Endothelial cell of hepatic sinusoid (primary cell): ENCODE measurements around the gene CAMK1D.
"Not testable (repeated sequence)": the region's sequence is repeated elsewhere in the genome, so short reads cannot be mapped to it uniquely, and the experiment has no call there.

ENCODE experiments used
- in situ Hi-C: cut with HindIII; loops from 2 replicates; pipeline ENCODE4 v1.10.0; 2017; ENCODE audit warnings: low sequenced_read_pairs

Gene CAMK1D

DNA sequence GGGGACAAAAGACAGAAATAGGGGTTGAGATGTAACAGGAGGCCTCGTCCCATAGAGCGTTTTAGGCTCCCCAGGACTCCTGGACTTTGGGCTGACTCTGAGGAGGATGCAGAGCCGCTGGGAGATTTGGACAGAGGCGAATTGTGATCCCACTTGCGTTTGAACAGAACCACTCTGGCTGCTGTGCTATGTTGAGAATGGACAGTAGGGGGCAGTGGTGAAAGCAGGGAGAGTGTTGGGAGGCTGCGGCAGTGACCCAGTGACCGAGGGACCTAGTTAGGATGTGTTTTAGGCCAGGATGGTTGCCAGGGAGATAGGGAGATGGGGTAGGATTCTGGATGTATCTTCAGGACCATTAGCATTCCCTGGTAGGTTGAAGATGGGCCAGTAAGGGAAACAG, 380.5 kb downstream of the CAMK1D start:
- in situ Hi-C loops = no loop called here

DNA sequence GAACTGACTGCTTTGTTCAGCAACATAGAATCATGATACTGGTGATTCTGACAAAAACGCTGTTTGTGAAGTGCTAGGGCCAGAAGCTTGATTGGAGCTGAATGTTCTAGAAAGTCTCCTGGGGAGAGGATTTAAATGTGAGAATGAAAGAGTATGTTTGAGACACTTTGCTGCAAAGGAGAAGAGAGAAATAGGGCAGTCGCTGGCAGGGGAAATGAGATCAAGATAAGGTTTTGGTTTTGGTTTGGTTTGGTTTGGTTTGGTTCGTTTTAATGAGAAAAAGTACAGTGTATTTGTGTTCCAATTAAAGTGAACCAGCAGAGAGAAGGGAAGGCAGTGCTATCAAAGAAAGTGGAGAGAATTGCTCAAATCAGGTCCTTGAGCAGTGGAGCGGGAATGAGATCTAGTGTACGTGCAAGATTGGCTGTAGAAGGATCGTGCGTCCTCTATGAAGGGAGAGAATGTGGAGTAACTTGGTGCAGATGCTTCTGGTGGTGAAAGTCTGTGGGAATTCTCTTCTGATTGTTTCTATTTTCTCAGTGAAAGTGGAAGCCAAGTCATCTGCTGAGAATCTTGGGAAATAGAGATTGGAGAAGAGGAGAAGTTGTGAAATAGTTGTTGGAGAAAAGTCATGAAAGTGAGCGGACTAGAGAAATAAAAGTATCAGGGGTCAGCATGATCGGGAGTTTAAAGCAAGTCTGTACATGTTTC, 381.6 kb downstream of the CAMK1D start:
- in situ Hi-C loops = no loop called here

DNA sequence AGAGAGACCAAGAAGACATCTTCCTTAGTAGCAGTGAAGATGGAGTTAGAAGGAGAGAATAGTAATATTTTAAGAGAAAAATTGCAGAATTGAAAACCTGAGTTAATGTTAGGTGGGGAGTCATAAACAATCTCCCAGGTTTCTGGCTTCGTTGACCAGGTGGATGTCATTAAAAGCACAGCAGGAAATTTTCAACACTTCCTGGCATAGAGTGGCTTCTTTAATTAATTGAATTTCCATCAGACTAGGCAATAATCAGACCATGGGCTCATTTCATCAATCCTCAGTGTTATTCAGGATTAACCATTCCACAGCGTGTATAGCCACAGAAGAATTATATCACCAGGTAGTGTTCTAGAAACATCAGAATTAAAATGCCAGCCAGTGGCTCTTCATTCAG, 383.9 kb downstream of the CAMK1D start:
- in situ Hi-C loops = no loop called here

DNA sequence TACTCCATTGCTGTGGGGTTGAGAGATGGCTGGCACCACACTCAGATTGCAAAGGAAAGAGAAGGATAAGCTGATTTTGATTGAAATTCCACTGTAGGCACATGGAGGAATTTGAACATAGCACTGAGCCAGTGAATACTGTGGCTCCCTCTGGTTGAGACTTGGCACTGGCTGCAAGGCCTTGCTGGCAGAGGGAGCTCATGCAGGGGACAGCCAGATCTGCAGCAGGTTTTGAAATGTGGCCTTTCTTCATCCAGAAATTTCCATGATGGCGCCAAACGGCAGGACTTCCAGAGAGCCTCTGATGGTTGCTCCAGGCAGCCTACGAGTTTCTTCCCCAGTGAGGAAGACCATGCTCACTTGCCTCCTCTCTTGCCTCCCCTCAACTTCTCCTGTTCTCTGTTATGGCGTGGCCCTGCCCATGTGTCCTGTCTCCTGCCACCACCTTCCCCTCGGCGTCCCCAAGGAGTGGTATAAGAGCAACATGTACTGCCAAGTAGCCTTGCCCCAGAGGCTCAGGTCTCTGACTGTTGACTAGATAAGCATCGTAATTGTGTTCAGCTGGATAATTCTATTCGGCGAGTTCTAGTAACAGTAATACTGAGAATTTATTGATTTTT, 386.6 kb downstream of the CAMK1D start:
- in situ Hi-C loops = no loop called here

DNA sequence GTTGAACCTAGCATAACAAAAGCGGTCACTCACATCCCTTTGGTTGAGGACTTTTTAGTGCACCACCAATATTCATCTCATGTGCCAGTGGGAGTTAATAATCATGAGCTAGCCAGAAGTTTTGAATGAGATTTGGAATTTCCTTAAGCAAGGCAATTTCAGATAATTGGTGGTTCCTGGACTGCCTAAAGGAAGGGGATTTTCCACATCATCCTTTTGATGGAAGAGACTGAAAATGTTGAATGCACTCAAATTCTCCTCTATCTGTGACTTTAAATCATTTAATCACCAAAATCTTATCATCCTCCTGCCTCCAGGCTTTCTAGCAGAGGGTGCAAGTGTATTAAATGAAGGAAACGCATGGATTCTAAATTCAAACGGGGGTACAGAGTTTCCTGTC, 391.5 kb downstream of the CAMK1D start:
- in situ Hi-C loops = no loop called here

DNA sequence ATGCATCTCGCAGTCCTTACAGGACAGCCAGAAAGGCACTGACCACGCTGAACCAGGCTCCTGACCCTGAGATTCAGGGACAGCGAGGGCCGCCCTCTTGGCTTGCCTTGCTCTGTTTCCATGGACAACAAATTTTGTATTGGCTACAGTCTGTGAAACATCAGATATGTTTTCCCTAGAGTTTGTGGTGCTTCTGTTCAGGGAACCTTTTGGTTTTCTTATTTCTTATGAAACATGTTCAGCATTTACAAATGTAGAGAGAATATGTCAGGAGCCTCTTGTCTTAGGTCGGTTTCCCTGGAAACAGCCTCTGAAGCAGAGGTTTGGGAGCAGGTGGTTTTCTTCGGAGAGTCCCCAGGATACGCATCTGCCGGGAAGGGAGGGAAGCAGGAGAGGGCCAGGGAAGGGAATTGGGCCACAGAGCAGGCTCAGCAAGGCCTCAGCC, 392.0 kb downstream of the CAMK1D start:
- in situ Hi-C loops = no loop called here

DNA sequence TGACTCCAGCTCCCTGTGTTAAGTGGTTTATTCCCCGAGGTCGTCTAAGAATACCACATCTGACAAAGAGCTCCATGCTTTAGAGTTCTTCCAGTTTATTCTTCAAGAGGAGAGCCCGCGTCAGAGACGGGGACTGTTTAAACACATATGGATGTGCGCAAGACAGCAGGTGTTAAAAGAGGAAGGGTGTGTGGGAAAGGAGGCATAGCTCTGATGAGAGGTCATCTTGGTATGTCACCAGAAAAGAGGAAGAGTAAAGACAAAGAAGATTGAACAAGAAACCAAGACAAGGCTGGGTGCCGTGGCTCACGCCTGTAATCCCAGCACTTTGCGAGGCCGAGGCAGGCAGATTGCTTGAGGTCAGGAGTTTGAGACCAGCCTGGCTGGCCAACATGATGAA, 393.4 kb downstream of the CAMK1D start:
- in situ Hi-C loops = no loop called here

DNA sequence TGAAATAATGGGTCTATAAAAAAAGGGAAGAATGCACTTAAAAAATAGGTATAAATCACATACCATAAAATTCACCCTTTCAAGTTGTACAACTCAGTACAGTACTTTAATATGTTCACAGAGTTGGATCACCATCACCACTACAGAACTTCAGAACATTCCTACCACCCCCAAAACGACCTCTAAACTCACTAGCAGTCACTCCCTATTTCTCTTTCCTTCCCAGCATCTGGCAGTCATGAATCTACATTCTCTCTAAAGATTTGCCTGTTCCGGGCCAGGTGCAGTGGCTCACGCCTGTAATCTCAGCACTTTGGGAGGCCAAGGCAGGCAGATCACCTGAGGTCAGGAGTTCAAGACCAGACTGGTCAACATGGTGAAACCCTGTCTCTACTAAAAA, 394.1 kb downstream of the CAMK1D start:
- in situ Hi-C loops = not testable (repeated sequence)

DNA sequence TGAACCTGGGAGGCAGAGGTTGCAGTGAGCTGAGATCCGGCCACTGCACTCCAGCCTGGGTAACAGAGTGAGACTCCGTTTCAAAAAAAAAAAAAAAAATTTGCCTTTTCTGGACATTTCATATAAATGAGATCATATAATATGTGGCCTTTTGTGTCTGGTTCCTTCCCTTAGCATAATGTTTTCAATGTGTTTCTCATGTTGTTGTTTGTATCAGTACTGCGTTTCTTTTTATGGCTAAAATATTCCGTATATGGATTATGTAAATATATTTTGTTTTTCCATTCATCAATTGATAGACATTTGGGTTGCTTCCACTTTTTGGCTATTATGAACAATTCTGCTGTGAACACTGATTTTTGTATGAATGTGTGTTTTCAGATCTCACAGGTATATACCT, 394.6 kb downstream of the CAMK1D start:
- in situ Hi-C loops = no loop called here

DNA sequence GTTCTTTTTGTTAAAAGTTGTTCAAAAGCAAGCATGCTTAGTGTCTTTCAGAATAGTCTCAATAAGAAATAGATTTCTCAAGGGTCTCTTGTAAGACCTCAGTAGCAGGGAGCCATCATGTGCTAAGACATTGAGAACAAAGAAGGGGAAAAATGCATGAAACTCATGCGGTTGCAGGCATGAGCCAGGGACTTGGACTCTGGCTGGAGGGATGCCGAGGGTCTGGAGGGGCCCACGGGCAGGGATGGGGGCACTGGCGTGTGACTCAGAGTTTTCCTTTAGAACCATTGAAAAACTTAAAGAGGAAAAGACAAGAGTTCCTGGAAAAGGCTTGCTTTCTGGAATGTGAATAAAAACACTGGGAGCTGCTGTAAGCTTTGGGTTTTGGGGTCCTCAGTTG, 398.8 kb downstream of the CAMK1D start:
- in situ Hi-C loops = no loop called here

DNA sequence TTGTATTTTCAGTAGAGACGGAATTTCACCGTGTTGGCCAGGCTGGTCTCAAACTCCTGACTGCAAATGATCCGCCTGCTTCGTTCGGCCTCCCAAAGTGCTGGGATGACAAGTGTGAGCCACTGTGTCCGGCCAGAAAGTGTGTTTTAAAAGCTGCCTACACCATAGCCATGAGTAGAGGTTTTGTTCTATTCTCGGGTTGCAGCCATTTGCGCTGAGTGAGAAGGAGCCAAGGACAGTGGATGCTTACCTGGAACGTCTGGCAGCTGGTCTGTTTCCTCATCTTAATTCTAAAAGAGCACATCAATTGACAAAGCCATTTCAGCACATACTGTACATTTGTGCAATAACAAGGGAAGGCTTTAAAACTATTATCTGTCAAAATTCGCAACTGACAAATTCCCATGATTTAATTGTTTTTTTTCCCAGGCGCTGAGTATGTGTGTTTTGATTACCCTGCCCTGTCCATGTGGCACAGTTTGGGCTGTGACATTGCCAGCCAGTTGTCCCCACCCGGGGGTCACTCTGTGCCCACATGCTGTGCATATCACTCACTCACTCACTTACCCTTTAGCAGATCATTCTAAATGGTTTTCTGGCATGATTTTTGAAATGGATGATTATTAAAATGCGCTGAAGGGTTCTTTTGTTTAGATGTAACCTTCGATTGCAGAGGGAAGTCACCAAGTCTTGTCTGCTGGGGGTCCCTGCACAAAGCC, 400.6 kb downstream of the CAMK1D start:
- in situ Hi-C loops = no loop called here

DNA sequence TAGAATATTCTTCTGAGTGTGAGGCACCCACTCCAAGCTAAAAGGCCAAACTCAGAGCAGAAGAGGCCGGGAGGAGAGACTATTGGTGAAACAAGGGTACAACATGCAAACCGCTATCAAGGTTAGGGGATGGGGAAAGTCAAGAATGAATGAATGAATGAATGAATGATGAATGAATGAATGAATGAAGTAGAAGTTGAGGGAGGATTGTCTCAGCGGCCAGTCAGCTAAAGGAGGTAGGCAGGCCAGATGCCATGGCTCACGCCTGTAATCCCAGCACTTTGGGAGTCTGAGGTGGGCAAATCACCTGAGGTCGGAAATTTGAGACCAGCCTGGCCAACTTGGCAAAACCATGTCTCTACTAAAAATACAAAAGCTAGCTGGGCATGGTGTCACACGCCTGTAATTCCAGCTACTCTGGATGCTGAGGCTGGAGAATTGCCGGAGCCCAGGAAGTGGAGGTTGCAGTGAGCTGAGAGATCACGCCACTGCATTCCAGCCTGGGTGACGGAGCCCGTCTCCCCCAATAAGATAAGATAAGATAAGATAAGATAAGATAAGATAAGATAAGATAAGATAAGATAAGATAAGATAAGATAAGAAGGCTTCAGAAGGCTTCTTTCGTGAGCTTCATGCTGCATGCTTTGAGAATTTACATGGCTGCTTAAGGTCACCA, 401.3 kb downstream of the CAMK1D start:
- in situ Hi-C loops = no loop called here

DNA sequence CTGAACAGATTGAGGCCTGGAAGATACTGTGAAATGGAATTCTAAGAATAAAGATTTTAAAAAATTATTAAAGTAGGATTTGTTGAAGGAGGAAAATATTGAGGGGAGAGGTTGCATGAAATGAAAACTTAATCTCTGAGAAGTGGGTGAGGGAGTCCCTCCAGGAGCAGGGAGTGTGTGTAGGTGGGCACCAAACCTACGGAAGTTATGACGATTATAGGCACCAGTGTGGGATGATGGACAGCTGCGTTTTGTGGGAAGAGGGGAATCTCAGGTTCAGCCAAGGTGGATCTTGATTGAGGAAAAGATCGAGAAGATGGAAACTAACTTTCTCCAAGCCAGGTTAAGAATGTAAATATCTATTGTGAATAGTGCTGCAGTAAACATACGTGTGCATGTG, 405.7 kb downstream of the CAMK1D start:
- in situ Hi-C loops = no loop called here

DNA sequence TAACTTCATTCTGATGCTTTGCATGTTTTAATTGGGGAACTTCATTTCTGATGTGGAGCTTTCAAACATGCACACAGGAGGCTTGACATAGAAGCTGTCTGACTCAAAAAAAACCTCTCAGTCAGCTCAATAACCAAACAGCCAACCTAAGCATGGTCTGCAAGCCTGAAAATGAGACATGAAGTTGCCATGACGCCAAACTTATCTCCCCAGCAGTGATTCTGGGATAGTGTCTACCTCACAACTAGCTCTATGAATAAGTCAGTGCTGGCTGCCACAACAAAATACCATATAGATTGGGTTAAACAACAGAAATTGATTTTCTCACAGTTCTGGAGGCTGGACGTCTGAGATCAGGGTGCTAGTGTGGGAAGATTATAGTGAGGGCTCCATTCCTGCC, 408.0 kb downstream of the CAMK1D start:
- in situ Hi-C loops = no loop called here

DNA sequence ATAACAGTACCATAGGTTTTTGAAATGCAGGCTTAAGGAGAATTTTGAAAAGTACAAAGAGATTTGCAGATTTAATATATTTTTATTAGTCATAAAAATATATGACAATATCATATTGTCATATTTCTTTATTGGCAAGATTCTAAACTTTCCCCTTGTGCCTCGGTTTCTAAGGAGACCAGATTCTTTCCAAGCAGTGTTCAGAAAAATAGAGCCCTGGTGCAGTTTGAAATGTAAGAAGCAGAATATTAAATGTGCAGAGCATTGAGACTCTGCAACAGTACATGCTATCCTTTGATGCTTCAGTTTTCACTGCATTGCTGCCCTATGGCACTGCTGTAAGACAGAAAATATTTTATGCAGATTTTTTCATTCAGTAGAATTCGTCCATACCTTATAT, 408.9 kb downstream of the CAMK1D start:
- in situ Hi-C loops = no loop called here

DNA sequence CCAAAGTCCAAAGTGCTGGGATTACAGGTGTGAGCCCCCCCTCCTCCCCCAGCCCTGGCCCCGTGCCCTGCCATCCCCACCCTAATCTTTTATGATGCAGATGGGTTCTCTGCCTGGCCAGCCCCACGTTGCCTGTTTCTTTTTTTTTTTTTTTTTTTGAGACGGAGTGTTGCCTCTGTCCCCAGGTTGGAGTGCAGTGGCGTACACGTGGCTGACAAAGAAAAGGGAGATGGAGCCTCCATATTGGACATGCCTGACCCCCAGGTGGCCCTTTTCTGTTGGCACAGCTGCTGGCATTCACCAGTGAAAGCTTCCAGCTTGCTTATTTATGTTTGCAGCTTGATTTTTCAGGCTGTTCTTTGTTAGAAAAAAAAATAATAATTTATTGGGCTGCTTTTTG, 416.9 kb downstream of the CAMK1D start:
- in situ Hi-C loops = no loop called here

DNA sequence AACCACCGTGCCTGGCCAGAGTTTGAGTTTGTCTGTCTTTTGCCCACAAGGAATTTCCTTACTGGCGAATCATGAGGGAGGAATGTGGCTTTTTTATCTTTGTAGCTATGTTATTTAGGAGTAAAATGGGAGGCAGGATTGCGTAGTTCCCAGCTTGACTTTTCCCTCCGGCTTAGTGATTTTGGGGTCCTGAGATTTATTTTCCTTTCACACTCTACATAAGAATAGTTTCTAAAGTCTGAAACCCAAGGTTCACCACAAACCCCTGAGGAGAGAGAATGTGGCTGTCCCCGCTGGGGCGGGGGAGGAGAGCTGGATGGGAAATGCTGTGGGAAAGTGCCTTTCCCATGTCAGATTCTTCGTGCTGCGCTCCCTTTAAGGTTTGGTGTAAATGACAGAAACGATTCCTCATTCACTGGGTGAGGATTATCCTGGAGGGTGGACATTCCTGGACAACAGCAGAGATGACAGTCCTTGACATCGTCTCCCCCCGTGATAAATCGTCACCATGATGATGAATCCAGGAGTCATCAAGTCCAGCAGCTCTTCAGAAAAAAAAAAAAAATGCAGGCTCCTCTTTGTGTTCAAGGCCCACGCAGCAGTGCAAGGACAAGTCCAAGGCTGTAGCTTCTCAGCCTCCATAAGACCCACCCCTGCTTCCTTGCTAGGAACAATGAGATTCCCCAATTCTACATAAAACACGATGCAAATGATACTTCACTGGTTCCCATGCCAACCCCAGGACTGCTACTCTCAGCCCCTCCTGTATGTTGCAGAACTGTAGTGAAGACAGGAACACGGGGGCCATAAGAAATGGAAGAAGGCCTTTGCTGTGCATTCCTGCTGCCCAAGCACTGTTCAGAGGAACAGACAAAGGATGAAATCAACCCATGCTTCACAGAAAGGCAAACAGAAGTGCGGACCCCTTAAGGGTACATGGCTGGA, 419.1 kb downstream of the CAMK1D start:
- in situ Hi-C loops = no loop called here

DNA sequence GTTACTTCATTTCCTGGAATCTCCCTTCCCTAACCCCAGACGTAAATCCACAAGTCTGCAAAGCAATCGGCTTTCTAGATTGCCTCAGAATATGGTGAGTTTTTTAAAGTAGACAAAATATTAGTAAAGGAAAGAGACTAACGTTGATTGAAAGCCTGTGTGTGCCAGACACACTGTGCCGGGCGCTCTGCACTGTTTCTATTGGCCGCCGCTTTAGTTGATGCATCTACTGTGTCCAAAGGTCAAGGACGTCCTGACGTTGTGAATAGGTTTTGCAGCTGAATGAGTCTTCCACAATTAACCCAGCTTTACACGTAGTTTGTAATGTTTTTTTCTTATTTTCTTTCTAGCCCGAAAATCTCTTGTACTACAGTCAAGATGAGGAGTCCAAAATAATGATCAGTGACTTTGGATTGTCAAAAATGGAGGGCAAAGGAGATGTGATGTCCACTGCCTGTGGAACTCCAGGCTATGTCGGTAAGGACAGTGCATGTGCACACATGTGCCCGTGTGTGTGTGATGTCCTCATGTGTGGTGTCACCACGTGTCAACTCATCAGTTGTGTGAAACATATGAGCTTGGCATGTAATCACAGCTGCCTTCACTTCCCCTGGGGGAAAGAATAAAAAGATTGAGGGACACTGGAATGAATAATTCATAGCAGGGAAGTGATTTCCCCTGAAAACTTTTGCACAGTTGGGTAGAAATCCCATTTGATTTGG, 420.1 kb downstream of the CAMK1D start:
- in situ Hi-C loops = no loop called here

DNA sequence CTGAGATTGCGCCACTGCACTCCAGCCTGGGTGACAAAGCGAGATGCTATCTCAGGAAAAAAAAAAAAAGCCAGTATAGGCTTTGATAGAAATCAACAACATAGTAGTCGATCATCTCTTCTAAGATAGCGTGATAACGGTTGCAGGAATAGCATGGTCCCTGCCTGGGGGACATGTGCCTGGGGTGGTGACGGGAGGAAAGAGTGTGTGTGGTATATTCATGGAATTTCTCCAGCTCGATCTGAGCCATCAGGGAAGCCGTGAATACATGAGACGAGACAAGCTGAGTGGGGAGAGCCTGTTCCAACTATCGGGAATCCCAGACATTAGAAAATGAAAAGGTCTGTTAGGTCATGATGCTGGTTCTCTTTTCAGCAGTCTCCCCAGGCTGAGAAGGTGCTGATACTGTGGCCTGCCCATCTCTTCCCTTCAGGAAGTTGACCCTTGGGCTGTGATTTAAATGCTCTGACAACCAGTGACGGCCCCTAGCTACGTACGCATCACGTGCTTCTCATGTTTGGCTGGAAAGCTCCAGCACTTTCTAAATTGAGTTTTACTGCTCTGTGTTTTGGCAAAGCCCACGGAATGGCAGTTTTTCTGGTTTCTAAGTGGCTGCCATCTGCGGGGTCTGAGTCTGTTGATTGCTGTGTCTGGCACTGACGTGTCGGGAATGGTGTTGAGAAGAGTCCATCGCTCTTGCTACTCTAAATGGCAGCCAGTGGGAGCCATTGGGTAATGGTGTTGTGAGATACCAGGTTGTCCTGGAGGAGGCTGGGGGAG, 422.8 kb downstream of the CAMK1D start:
- in situ Hi-C loops = no loop called here
